B cell (primary cell): ENCODE measurements around the gene SCOC. TPM values are rescaled to one million over a fixed set of nuclear protein-coding genes. Genes with fewer than 3 reads are reported as not detected.

Experiments
- ATAC-seq: fragments of 200-7000 bp; cut with Tn5 transposase; one replicate; pipeline ENCODE4 v1.10.0; 2021; ENCODE audit warnings: low read depth, mild to moderate bottlenecking, moderate number of reproducible peaks, moderate library complexity
- CTCF ChIA-PET: fragments of 350-600 bp; sonication (Branson Sonifier 250); formaldehyde crosslinking; loops from one replicate; lab custom pipeline; 2021; ENCODE audit warnings: antibody characterized with exemption, inconsistent platforms; lab: Charles Lee
- POLR2A ChIA-PET: fragments of 350-600 bp; sonication (Branson Sonifier 250); formaldehyde crosslinking; loops from one replicate; lab custom pipeline; 2021; ENCODE audit warnings: antibody characterized with exemption; lab: Charles Lee
- DNase-seq: peaks from one replicate; pipeline ENCODE4 v3.0.0; 2013
- H2AFZ ChIP-seq: 2 replicates; pipeline ENCODE4 v1.6.1; 2012; ENCODE audit warnings: mild to moderate bottlenecking, low read depth, low read length; ENCODE audit not compliant: insufficient read depth, poor library complexity, severe bottlenecking
- H3K27ac ChIP-seq, 2 donors: 1 replicate in 1 of 2; 2 replicates in 1 of 2; pipeline ENCODE4 v1.5.1; 2012 to 2013; ENCODE audit warnings: low read length in 2 of 2, mild to moderate bottlenecking in 2 of 2, moderate library complexity in 1 of 2
- H3K27me3 ChIP-seq, 4 experiments: fragments of 200-600 bp in 1 of 4; sonication (generic) in 1 of 4; replicated peaks in 1 of 4; 1 replicate in 2 of 4; 2 replicates in 2 of 4; pipeline versions ENCODE4 v1.6.1 to v1.7.0; 2013 to 2016; ENCODE audit warnings: low read length in 3 of 4, mild to moderate bottlenecking in 2 of 4, mixed read lengths in 1 of 4, moderate library complexity in 1 of 4; ENCODE audit not compliant: insufficient read depth in 4 of 4, control insufficient read depth in 3 of 4; ENCODE audit errors: control extremely low read depth in 1 of 4
- H3K36me3 ChIP-seq, 2 experiments: replicated peaks in 1 of 2; 1 replicate in 1 of 2; 2 replicates in 1 of 2; pipeline versions ENCODE4 v1.6.1 to v1.7.1; 2013; ENCODE audit warnings: low read length in 1 of 2; ENCODE audit not compliant: insufficient read depth in 2 of 2, control insufficient read depth in 1 of 2; ENCODE audit errors: control extremely low read depth in 1 of 2, extremely low read depth in 1 of 2
- H3K4me1 ChIP-seq, 2 donors: fragments of 200-600 bp in 1 of 2; sonication (generic) in 1 of 2; 1 replicate in 1 of 2; 2 replicates in 1 of 2; pipeline versions ENCODE4 v1.5.1 to v1.6.1; 2013 to 2017; ENCODE audit warnings: low read length in 2 of 2; ENCODE audit not compliant: control insufficient read depth in 2 of 2, insufficient read depth in 2 of 2
- H3K4me2 ChIP-seq: replicated peaks from 2 replicates; pipeline ENCODE3; 2012; ENCODE audit warnings: mild to moderate bottlenecking, low read depth, low read length; ENCODE audit not compliant: poor library complexity, severe bottlenecking
- H3K4me3 ChIP-seq, 5 experiments: fragments of 200-600 bp in 1 of 5; sonication (generic) in 1 of 5; 1 replicate in 3 of 5; 2 replicates in 2 of 5; pipeline versions ENCODE4 v1.5.1 to v1.7.0; 2011 to 2016; ENCODE audit warnings: low read length in 4 of 5, mild to moderate bottlenecking in 4 of 5, low read depth in 2 of 5, control low read depth in 1 of 5, moderate library complexity in 1 of 5; ENCODE audit not compliant: insufficient read depth in 1 of 5; ENCODE audit errors: control extremely low read depth in 1 of 5, extremely low read depth in 1 of 5
- H3K79me2 ChIP-seq: fragments of 200-600 bp; sonication (generic); one replicate; pipeline ENCODE4 v1.6.0; 2016; ENCODE audit warnings: low read length; ENCODE audit not compliant: control insufficient read depth, insufficient read depth
- H3K9ac ChIP-seq: fragments of 200-600 bp; sonication (generic); 2 replicates; pipeline ENCODE4 v1.6.1; 2017; ENCODE audit warnings: mild to moderate bottlenecking, low read length, moderate library complexity
- H3K9me3 ChIP-seq, 3 donors: one replicate each; pipeline versions ENCODE4 v1.6.1 to v1.7.1; 2013; ENCODE audit warnings: low read length in 2 of 3; ENCODE audit not compliant: control insufficient read depth in 2 of 3, insufficient read depth in 1 of 3; ENCODE audit errors: control extremely low read depth in 1 of 3
- H4K20me1 ChIP-seq: 2 replicates; pipeline ENCODE4 v1.6.0; 2012; ENCODE audit warnings: mild to moderate bottlenecking, low read length; ENCODE audit not compliant: insufficient read depth, control insufficient read depth, poor library complexity, severe bottlenecking
- H3K27ac Mint-ChIP-seq: one replicate; pipeline ENCODE4 v1.8.0; 2021; ENCODE audit warnings: mixed read lengths
- H3K27me3 Mint-ChIP-seq: one replicate; pipeline ENCODE4 v1.8.0; 2021; ENCODE audit warnings: mixed read lengths
- H3K4me1 Mint-ChIP-seq: one replicate; pipeline ENCODE4 v1.8.0; 2021; ENCODE audit warnings: mixed read lengths
- H3K4me3 Mint-ChIP-seq: one replicate; pipeline ENCODE4 v1.8.0; 2021; ENCODE audit warnings: mixed read lengths
- H3K9me3 Mint-ChIP-seq: one replicate; pipeline ENCODE4 v1.8.0; 2022; ENCODE audit warnings: mixed read lengths; ENCODE audit not compliant: insufficient read depth
- EZH2 ChIP-seq: IDR thresholded peaks from 2 replicates; pipeline ENCODE4 v1.6.1; 2012; ENCODE audit warnings: borderline replicate concordance, low read depth, mild to moderate bottlenecking, moderate library complexity, low read length; ENCODE audit not compliant: insufficient read depth, poor library complexity, severe bottlenecking
- WGBS: methylation state at CpG from one replicate; pipeline ENCODE4 v1.1.5; 2013; ENCODE audit warnings: missing lambda C conversion rate; ENCODE audit not compliant: insufficient coverage; 5-methylcytosine and 5-hydroxymethylcytosine counted together
- intact Hi-C: fragments of 100-400 bp; cut with micrococcal nuclease; formaldehyde crosslinking; loops from one replicate; pipeline ENCODE4 v1.10.0; 2022
- polyA plus RNA-seq: library from polyadenylated mRNA; depleted of rRNA; stranded (reverse); fragments of >200 nt; gene quantifications from 2 replicates; pipeline ENCODE4 v1.2.3, GENCODE V29; 2012
- total RNA-seq, 2 donors: library from RNA; stranded (reverse); fragments of 120-200 nt in 1 of 2; gene quantifications; 1 replicate in 1 of 2; 2 replicates in 1 of 2; pipeline versions ENCODE4 v1.2.3 to v1.2.4, GENCODE V29; 2013 to 2022
- TF ChIP-seq, protein P1 (sequence below): fragments of 200-600 bp; IDR thresholded peaks from one replicate; pipeline ENCODE4 v1.8.0; 2022; ENCODE audit warnings: antibody characterized with exemption, mild to moderate bottlenecking

Gene SCOC
- total and polyA plus RNA-seq, 2 donors (not counting 1 experiment from before 2014, with no cell fraction given) = 4.6 to 18.4 TPM

DNA sequence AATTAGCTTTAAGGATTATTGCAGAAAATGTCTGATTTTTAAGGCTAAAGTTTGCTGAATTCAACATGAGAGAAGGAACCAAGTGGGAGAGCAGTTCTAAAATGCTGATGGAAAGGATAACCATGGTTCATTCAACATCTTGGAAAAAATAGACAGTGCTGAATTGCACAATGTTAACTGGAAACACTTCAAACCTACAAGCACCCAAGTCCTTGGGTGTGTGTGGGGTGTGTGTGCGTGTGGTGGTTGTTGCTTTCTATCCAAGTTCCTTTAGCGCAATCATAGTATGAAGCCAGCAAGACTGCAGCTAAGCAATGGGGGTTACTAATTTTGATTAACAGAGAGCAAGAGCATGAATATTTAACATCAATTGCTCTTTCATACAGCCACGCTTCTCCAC, 29.3 kb upstream of the SCOC start:
- H3K9ac ChIP-seq = no peak overlapping the region
- ATAC-seq (no peak), DNase-seq (no peak)
- no peaks in the 10 kb centered on the region for H3K9me3 Mint-ChIP-seq
- peaks cover 22% of the 10 kb centered on the region for H3K27me3 Mint-ChIP-seq
- no peaks in the 10 kb centered on the region for H3K9me3 ChIP-seq
- H3K27ac ChIP-seq = no peak overlapping the region
- no peak overlapping the region for H2AFZ ChIP-seq
- H4K20me1 ChIP-seq = no peaks in the 10 kb centered on the region
- no peak overlapping the region for H3K4me3 Mint-ChIP-seq
- no peak overlapping the region for H3K4me2 ChIP-seq
- ChIA-PET POLR2A (no interaction called here), CTCF (interaction anchor here (1.4 kb wide), 1 partner anchor 16 kb away, joined by 4 read pairs; no protein-coding TSS in a partner anchor)
- H3K27me3 ChIP-seq = peaks cover 0 to 13% (median 6%) of the 10 kb centered on the region in 4 experiments
- no peaks in the 10 kb centered on the region for H3K36me3 ChIP-seq
- TF ChIP-seq, protein P1, sequence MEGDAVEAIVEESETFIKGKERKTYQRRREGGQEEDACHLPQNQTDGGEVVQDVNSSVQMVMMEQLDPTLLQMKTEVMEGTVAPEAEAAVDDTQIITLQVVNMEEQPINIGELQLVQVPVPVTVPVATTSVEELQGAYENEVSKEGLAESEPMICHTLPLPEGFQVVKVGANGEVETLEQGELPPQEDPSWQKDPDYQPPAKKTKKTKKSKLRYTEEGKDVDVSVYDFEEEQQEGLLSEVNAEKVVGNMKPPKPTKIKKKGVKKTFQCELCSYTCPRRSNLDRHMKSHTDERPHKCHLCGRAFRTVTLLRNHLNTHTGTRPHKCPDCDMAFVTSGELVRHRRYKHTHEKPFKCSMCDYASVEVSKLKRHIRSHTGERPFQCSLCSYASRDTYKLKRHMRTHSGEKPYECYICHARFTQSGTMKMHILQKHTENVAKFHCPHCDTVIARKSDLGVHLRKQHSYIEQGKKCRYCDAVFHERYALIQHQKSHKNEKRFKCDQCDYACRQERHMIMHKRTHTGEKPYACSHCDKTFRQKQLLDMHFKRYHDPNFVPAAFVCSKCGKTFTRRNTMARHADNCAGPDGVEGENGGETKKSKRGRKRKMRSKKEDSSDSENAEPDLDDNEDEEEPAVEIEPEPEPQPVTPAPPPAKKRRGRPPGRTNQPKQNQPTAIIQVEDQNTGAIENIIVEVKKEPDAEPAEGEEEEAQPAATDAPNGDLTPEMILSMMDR = no peak
- TF ChIP-seq EZH2 = no peak
- intact Hi-C loops = no loop called here
- H3K79me2 ChIP-seq = no peaks in the 10 kb centered on the region
- peaks cover 2 to 5% of the 10 kb centered on the region in 2 donors for H3K4me1 ChIP-seq
- H3K4me3 ChIP-seq = no peak overlapping the region
- peaks cover 4% of the 10 kb centered on the region for H3K4me1 Mint-ChIP-seq
- 78% methylated on average over 1 of the region's 3 CpGs for WGBS
- H3K27ac Mint-ChIP-seq = no peak overlapping the region

- no peak overlapping the region for H2AFZ ChIP-seq
- H3K4me1 ChIP-seq = peaks cover 2 to 5% of the 10 kb centered on the region in 2 donors
- H3K79me2 ChIP-seq = no peaks in the 10 kb centered on the region
- H3K9me3 Mint-ChIP-seq = no peaks in the 10 kb centered on the region
- H4K20me1 ChIP-seq = no peaks in the 10 kb centered on the region
- no peaks in the 10 kb centered on the region for H3K9me3 ChIP-seq
- peaks cover 26% of the 10 kb centered on the region for H3K27me3 Mint-ChIP-seq
- H3K4me3 ChIP-seq = no peak overlapping the region
- H3K4me1 Mint-ChIP-seq = peaks cover 4% of the 10 kb centered on the region
- POLR2A ChIA-PET = no interaction called here
- no peaks in the 10 kb centered on the region for H3K36me3 ChIP-seq
- H3K4me2 ChIP-seq = no peak overlapping the region
- CTCF ChIA-PET = interaction anchor here (1.4 kb wide), 1 partner anchor 15 kb away, joined by 4 read pairs; no protein-coding TSS in a partner anchor
- intact Hi-C loops = no loop called here
- H3K27ac Mint-ChIP-seq = no peak overlapping the region
- no peak for DNase-seq
- no peak for ATAC-seq
- H3K4me3 Mint-ChIP-seq = no peak overlapping the region
- no peak overlapping the region for H3K27ac ChIP-seq
- H3K9ac ChIP-seq = no peak overlapping the region
- TF ChIP-seq, protein P1 = no peak
- no peak for TF ChIP-seq EZH2
- H3K27me3 ChIP-seq = peaks cover 0 to 13% (median 6%) of the 10 kb centered on the region in 4 experiments
- 88% methylated on average over 3 of the region's 9 CpGs for WGBS
These were observed 28.8 kb upstream of the SCOC start for GRCh38 chr4:140344621-140345020.
